ENCODE measurements around the gene PTPRF. TPM values are rescaled to one million over a fixed set of nuclear protein-coding genes. Genes with fewer than 3 reads are reported as not detected.

PTPRF gene
- total RNA-seq, result 1 to 10 TPM; 1.3 to 2.5 TPM

GRCh38 chr1:43530483-43531106 lies at the start of gene PTPRF:
Gene PTPRF, plus strand, starts transcription at chr1:43530883. Its CDS starts 14,193 bp downstream, at chr1:43545076.

Other genes with a start within 250 kb of the PTPRF start
- gene C1orf210, start 245.3 kb upstream of the PTPRF start, total RNA-seq, result not detected
- not detected for gene TIE1, start 229.9 kb upstream of the PTPRF start, total RNA-seq
- gene MPL, start 193.1 kb upstream of the PTPRF start, total RNA-seq, result not detected
- gene CDC20, start 171.9 kb upstream of the PTPRF start, total RNA-seq, result 10 to 100 TPM; 87.0 to 88.5 TPM
- gene ELOVL1, start 162.9 kb upstream of the PTPRF start, total RNA-seq, result 10 to 100 TPM; 58.0 to 60.4 TPM
- gene MED8, start 141.1 kb upstream of the PTPRF start, total RNA-seq, result 10 to 100 TPM; 28.6 to 29.1 TPM
- gene SZT2, start 141.0 kb upstream of the PTPRF start, total RNA-seq, result 10 to 100 TPM; 64.9 to 71.4 TPM
- 10 to 100 TPM; 21.2 to 25.4 TPM for gene HYI, start 77.0 kb upstream of the PTPRF start, total RNA-seq
- 10 to 100 TPM; 36.3 to 37.5 TPM for gene KDM4A, start 119.3 kb downstream of the PTPRF start, total RNA-seq
- gene ST3GAL3, start 176.7 kb downstream of the PTPRF start, total RNA-seq, result 10 to 100 TPM; 16.2 to 17.4 TPM

All from activated naive CD4-positive, alpha-beta T cell treated with anti-CD3 and anti-CD28 coated beads, Interleukin-2, amount 10 ng/mL, durations not matched to agents 5 hours and 36 hours (primary cell).